ENCODE results near the gene CCL24.

CCL24 gene

DNA sequence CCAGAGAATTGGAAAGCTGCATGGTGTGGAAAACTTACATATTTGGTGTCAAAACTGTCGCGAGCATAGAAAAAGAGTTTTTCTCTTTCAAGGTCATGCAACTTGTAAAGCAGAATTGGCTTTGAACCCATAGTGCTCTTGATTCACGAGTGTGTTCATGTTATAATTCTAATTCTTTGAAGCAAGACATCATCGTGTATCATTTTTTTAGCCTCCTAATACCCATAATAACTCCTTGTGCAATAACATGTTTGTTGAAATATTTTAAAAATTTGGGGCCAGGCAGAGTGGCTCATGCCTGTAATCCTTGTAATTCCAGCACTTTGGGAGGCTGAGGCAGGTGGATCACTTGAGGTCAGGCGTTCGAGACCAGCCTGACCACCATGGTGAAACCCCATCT lies 4.2 kb downstream of the CCL24 start:
- TF ChIP-seq, protein P1, sequence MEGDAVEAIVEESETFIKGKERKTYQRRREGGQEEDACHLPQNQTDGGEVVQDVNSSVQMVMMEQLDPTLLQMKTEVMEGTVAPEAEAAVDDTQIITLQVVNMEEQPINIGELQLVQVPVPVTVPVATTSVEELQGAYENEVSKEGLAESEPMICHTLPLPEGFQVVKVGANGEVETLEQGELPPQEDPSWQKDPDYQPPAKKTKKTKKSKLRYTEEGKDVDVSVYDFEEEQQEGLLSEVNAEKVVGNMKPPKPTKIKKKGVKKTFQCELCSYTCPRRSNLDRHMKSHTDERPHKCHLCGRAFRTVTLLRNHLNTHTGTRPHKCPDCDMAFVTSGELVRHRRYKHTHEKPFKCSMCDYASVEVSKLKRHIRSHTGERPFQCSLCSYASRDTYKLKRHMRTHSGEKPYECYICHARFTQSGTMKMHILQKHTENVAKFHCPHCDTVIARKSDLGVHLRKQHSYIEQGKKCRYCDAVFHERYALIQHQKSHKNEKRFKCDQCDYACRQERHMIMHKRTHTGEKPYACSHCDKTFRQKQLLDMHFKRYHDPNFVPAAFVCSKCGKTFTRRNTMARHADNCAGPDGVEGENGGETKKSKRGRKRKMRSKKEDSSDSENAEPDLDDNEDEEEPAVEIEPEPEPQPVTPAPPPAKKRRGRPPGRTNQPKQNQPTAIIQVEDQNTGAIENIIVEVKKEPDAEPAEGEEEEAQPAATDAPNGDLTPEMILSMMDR (IDR thresholded peaks at IDR 0.05; ENCODE audit: low read length, missing control alignments): no peak

DNA sequence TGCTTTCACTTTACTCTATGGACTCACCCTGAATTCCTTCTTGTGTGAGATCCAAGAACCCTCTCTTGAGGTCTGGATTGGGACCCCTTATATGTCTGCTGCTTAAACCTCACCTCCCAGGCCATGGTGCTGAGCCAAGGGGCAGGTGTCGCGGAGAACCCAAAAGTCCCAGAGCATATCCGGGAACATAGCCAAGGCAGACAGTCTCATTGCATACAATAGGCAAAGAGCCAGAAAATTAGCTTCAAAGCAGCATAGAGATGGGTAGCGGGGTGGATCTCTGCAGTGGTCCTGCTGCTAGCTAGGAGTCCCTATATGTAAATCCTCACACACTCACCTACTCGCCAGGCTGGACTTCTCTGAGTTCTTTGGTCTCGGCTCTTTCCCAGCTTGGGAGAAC lies 5.5 kb downstream of the CCL24 start:
- no peak overlapping the region for H3K4me3 ChIP-seq (replicated peaks; ENCODE audit: low read depth, low read length)
- TF ChIP-seq, protein P1 (IDR thresholded peaks at IDR 0.05; ENCODE audit: low read length, missing control alignments): no peak
- DNase-seq (ENCODE audit: low read depth): no peak

More for the DNA sequence above, 4.2 kb downstream of the CCL24 start:
- no peak overlapping the region for H3K4me3 ChIP-seq (replicated peaks; ENCODE audit: low read depth, low read length)
- no peak for DNase-seq (ENCODE audit: low read depth)

DNA sequence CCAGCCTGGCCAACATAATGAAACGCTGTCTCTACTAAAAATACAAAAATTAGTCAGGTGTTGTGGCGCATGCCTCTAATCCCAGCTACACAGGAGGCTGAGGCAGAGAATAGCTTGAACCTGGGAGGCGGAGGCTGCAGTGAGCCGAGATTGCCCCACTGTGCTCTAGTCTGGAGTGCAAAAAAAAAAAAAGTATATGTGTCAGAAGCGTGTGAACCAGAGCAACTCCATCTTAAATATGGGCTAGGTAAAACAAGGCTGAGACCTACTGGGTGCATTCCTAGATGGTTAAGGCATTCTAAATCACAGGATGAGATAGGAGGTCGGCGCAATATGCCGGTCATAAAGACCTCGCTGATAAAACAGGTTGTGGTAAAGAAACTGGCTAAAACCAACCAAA lies 6.2 kb downstream of the CCL24 start:
- TF ChIP-seq, protein P1 (IDR thresholded peaks at IDR 0.05; ENCODE audit: low read length, missing control alignments): no peak
- no peak for DNase-seq (ENCODE audit: low read depth)

DNA sequence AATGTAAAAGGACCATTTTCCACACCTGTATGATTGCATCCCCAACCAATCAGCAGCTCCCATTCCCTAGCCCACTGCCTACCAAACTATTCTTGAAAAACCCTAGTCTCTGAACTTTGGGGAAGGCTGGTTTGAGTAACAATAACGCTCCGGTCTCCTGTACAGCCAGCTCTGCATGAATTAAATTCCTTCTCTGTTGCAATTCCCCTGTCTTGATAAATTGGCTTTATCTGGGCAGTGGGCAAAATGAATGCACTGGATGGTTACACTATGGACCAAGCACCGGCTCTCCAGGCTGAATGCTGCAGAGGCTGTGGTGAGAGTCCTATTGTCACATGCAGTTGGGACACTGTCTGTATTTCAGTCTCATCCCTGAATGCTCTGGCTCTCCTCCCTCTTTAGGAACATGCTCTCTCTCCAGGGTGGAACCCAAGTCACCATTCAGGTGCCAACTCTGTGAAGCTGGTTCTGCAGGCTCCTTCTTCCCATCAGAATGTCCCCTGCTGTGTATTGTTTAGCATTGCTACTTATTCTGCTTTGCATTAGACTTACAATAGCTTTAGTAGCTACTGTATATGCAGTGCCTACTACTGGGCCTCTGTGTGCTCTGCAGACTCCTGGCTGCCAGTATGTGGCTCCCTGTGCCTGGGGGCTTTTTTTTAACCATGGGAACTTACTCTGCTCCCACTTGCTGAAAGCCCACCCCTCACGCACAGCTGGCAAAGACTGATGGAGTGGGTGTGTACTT lies 6.9 kb downstream of the CCL24 start:
- TF ChIP-seq, protein P1 (IDR thresholded peaks at IDR 0.05; ENCODE audit: low read length, missing control alignments): no peak
- DNase-seq (ENCODE audit: low read depth): no peak
- H3K4me3 ChIP-seq (replicated peaks; ENCODE audit: low read depth, low read length): no peak overlapping the region

More for the DNA sequence above, 6.2 kb downstream of the CCL24 start:
- no peak overlapping the region for H3K4me3 ChIP-seq (replicated peaks; ENCODE audit: low read depth, low read length)

DNA sequence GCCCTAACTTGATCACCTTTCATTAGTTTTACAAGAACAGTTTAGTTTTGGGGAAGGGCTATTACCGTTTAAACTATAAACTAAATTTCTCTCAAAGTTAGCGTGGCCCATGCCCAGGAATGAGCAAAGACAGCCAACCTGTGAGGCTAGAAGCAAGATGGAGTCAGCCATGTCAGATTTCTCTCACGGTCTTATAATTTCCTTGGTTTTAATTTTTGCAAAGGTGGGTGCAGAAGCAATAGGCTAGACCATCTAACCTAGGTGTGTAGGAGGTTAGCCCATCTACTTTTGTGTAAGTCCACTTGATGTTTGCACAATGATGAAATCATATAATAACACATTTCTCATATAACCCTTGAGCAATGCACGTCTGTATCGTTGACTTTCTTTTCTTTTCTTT lies 8.9 kb downstream of the CCL24 start:
- TF ChIP-seq, protein P1 (IDR thresholded peaks at IDR 0.05; ENCODE audit: low read length, missing control alignments): no peak
- H3K4me3 ChIP-seq (replicated peaks; ENCODE audit: low read depth, low read length): no peak overlapping the region
- no peak for DNase-seq (ENCODE audit: low read depth)

DNA sequence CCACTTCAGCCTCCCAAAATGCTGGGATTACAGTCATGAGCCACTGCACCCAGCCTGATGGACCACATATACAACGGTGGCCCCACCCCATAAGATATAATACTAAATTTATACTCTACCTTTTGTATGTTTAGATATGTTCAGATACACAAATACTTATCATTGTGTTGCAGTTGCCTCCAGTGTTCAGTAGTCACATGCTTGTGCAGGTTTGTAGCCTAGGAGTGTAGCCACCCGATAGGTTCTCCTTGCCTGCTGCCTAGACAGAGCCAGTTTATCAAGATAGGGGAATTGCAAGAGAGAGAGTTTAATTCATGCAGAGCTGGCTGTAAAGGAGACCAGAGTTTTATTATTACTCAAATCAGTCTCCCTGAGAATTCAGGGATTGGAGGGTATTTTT lies 9.6 kb downstream of the CCL24 start:
- H3K4me3 ChIP-seq (replicated peaks; ENCODE audit: low read depth, low read length): no peak overlapping the region
- no peak for DNase-seq (ENCODE audit: low read depth)
- TF ChIP-seq, protein P1 (IDR thresholded peaks at IDR 0.05; ENCODE audit: low read length, missing control alignments): no peak

DNA sequence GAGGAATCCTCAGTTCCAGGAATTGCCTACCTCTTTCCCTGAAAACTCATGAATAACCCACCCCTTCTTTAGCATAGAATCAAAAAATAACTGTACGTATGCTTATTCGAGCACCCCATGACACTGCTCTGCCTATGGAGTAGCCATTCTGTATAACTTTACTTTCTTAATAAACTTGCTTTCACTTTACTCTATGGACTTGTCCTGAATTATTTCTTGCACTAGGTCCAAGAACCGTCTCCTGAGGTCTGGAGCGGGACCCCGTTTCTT lies 11.1 kb downstream of the CCL24 start:
- H3K4me3 ChIP-seq (replicated peaks; ENCODE audit: low read depth, low read length): no peak overlapping the region
- no peak for DNase-seq (ENCODE audit: low read depth)
- TF ChIP-seq, protein P1 (IDR thresholded peaks at IDR 0.05; ENCODE audit: low read length, missing control alignments): no peak

All from fibroblast of pulmonary artery (primary cell).